T-helper 1 cell (primary cell): Measurements from ENCODE around the gene MED16.

Experiments used
- DNase-seq, 5 donors: peaks; one replicate each; pipeline ENCODE4 v3.0.0-alpha.2; 2012 to 2020

MED16 gene

DNA sequence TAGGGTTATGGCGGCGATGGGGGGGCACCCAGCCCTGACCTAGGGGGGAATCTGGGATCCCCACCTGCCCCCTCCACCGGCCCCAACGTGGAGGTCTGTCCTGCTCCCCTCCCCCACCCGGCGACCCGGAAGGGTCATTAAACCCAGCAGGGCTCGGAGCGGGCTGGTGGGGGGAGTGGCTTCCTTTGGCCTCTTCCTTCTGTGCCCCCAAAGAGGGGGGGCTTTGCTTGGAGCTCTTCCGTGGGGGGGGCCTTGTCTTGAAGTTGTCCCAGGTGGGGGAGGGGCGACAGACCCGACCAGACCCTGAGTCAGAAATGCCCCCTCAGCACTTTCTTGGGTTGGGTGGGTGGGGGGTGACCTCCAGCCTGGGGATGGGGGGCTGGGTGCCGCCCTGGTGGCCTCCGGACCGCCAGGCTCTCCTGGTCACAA is 34.4 kb upstream of the MED16 start:
- DNase-seq, result no peak

- DNase-seq, result peak in 1 of 5 donors; percentile 46
Measured at GRCh38 chr19:926589-927350, 33.8 kb upstream of the MED16 start.

DNA sequence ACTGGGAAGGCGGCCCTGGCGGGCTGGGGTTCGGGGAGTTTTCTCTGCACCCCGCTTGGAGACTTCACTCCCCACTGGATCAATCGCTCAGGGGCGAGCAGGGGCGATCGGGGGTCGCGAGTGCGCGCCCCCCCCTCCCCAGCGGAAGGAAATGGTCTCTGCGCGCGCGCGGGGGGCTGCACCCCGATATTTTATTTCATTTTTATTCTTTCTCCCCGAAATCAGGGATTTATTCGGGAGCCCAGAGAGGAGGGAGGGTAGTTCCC is 33.3 kb upstream of the MED16 start:
- no peak for DNase-seq

DNA sequence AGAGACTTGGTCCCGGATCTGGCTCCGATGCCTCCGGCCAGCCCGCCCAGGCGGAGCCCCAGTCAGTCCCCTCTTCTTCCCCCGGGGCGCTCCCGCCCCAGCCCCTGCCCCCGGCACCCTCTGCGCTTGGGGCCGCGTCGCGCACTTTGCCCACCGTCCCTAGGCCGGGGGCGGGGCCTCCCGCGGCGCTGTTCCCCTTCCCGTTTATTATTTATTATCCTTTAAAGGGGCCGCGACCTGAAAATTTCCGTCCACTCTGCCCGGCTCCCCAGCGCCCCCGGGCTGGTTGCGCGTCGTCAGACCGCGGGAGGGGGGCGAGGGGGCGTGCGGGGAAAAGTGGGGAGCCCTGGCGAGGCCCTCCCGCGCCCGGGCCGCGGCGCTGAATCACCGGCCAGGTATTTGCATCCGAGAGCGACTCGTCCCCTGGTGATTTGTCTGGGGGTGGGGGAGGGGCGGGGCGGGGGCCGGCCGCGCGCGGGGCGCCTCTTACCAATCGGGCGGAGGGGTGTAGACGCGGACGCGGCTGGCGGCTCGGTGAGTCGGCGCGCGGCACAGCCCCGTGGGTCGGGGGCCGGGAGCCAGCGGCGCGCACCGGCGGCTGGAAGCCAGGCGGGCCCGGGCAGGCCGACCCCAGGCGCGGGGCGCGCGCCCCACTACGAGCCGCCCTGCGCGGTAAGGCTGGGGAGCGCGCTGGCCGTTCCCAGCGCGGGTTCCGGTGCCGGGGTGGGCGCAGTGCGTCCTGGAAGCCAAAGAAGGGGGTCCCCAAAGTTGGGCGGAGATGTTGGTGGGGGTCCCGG is 32.7 kb upstream of the MED16 start, which contains the start of gene ARID3A:
Gene ARID3A (plus strand): TSS at position 510 of the 797 bp plus-strand sequence. CDS start 3,494 bp downstream, outside the sequence.
- DNase-seq, result peak in 4 of 5 donors; percentile 54 to 82 (median 66)

- peak in 1 of 5 donors; percentile 65 for DNase-seq
Measured at GRCh38 chr19:925087-925525, 32.1 kb upstream of the MED16 start.

- no peak for DNase-seq
Measured at GRCh38 chr19:924553-925086, 31.6 kb upstream of the MED16 start.

- DNase-seq, result peak; percentile 53 to 75 (median 64)
Measured at GRCh38 chr19:920051-920864, 27.3 kb upstream of the MED16 start.

DNA sequence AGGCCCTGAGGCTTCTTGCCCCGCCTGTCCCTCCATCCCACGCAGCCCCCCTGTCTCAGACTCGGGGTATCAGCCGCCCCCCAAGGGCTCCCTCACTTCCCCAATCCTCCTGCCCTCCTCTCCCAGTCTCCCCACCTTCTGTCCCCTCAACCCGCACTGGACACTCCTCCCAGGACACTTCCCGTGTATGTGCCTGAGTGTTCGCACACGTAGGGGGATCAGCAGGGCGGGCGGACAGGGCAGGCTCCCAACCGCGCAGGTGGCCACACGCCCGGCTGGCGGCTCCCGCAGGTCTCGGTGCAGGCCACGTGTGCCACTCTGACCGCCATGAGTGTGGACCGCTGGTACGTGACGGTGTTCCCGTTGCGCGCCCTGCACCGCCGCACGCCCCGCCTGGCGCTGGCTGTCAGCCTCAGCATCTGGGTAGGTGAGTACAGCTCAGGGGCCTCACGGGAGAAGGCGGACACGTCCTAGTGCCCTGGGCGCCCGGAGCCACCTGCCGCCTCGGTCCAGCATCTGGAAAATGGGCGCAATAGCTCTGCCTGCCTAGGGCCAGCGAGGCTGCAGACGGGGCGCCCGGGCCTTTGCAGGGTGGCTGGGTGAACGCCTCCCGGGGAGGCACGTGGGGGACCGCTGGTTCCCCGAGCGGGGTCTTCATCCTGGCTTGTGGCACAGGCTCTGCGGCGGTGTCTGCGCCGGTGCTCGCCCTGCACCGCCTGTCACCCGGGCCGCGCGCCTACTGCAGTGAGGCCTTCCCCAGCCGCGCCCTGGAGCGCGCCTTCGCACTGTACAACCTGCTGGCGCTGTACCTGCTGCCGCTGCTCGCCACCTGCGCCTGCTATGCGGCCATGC is 26.4 kb upstream of the MED16 start:
- DNase-seq, result peak in 2 of 5 donors; percentile 38 to 49

DNA sequence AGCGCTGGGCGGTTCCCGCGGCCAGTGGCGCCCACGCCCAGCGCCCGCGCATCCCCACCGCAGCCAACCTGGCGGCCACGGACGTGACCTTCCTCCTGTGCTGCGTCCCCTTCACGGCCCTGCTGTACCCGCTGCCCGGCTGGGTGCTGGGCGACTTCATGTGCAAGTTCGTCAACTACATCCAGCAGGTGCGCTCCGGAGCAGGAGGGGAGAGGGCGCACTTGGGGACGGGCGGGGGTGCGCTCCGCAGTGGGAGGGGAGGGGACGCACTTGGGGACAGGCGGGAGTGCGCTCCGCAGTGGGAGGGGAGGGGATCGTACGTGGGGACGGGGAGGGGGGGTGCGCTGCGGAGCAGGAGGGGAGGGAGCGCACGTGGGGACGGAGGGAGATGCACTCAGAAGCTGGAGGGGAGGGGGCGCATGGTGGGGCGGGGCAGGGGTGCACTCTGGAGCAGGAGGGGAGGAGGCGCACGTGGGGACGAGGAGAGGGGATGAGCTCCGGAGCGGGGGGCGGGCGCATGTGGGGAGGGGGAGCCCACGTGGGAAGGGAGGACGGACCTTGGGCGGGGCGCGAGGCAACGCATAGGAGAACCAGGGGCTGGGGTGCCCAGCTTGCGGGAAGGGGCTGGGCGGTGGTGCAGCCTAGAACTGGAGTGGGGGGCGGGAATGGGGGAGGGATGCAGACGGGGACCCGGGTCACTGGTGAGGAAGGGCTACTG is 25.7 kb upstream of the MED16 start:
- DNase-seq, result no peak

GRCh38 chr19:918152-918437 is 25.1 kb upstream of the MED16 start:
- no peak for DNase-seq

- DNase-seq, result peak in 2 of 5 donors; percentile 40 to 59
Measured at GRCh38 chr19:917323-918151, 24.6 kb upstream of the MED16 start, which contains the start of gene KISS1R. Gene KISS1R (plus strand): TSS chr19:917333. CDS start chr19:917503, 170 bp downstream.

- DNase-seq, result no peak
Measured at GRCh38 chr19:916645-917322, 23.8 kb upstream of the MED16 start.

DNA sequence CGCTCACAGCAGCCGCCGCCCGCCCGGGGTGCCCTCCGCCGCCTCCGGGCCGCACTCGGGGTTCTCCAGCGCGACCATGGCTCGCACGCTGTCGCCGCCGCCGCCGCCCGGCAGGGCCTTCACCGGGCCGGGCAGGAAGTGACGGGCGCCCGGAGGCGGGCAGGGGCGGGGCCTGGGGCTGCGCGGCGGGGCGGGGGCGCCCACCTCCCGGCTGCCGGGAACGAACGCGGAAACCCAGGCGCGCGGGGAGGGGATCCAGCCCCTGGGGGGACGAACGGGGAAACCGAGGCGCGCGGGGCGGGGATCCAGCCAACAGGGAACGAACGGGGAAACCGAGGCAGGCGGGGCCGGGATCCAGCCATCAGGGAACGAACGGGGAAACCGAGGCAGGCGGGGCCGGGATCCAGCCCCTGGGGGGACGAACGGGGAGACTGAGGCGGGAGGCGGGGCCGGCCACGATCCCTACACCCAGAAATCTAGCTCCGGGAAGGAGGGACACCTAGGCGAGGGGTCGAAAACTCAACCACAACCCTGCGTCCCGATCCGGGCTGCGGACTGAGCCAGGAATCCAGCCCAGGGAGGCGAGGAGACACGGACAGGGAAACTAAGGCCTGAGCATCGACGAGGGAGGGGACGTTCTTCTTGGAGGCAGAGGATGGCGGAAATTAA is 20.2 kb upstream of the MED16 start, which contains the start of gene R3HDM4:
Gene R3HDM4 (minus strand): TSS at position 140 of the 669 bp plus-strand sequence. CDS start 62 bp downstream, at position 78.
- peak; percentile 73 to 87 (median 77) for DNase-seq

GRCh38 chr19:912181-913079 is 19.4 kb upstream of the MED16 start:
- DNase-seq, result peak in 1 of 5 donors; percentile 47

GRCh38 chr19:911197-912033 is 18.4 kb upstream of the MED16 start:
- DNase-seq, result no peak

DNA sequence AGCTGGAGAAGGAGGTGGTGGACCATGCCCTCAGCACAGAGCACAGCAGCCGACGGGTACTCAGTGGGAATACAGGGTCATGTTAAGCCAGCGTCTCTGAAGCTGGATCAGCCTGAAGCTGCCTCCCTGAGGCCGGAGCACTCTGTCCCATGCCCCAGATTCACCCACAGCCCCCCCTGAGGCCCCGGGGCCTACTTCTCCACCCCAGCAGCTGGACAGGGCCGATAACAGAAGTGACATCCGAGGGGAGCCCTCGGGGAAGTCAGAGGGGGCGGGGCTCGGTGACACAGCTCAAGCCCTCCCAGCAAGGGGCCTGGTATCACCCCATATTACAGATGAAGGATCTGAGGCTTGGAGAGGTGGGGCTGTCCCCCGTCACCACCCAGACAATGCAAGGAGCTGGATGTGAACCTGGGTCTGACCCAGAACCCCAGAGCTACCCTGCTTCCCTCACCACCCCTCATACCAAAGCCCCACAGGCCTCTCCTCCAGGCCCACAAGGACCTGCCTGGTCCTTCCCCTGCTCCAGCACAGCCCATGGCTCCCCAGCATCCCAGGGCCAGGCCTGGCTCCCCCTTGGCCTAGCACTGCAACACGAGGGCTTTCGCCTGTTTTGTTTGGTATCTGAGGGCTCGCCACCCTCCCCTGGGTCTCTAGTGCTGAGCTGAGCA is 14.3 kb upstream of the MED16 start:
- DNase-seq, result no peak
